NCI-H345 treated with DMSO at 0.1 percent for 48 hours (cell line): Measurements from ENCODE around the gene GNG12.
"Not testable (repeated sequence)": the region's sequence is repeated elsewhere in the genome, so short reads cannot be mapped to it uniquely, and the experiment has no call there.

Experiments used
- DNase-seq: peaks from one replicate; lab custom pipeline; 2025; ENCODE audit not compliant: unreplicated experiment; lab: John Stamatoyannopoulos, UW

The GNG12 gene

DNA sequence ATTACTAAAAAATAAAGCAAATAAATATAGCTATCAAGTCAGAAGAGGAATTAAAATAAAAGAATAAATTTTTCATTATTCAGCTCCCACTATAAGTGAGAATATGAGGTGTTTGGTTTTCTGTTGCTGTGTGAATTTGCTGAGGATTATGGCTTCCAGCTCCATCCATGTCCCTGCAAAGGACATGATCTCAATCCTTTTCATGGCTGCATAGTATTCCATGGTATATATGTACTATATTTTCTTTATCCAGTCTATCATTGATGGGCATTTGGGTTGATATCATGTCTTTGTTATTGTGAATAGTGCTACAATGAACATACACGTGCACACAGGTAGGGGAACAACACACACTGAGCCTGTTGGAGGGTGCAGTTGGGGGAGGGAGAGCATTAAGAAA lies 176.1 kb downstream of the GNG12 start:
- not testable (repeated sequence) for DNase-seq

DNA sequence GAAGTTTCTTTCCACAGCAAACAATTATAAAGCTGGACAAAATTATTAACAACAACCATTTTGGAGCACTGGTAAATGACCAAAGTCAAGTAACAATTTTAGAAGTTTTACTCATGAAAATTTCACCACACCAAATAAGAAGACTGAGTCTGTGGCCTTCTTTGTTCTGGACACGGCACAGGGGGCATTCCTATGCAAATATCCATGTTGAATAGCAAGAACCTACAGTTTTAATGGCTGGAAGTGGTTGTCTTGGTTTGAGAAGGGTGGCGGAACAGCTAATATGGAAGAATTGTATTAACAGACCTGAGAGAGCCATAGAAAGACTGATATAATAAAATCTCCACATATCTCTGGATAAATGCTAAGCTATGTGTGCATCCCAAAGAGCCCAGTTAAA lies 177.7 kb downstream of the GNG12 start:
- no peak for DNase-seq

DNA sequence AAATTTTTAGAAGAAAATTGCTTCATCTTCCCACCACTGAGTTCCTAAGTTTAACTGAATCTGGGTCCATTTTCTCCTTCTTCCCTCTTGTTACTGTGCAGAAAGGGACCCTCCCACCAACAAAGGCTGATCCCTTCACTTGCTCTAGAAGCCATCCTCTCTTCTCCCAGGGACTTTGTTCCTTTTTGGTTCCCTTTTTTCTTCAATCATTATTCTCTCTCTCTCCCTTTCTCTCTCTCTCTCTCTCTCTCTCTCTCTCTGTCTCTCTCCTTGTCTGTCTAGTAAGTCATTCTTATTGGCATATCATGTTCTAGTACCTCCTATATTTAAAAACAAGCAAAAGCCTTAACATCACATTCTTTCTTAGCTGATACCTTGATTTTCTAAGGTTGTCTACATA lies 180.0 kb downstream of the GNG12 start:
- DNase-seq = no peak

DNA sequence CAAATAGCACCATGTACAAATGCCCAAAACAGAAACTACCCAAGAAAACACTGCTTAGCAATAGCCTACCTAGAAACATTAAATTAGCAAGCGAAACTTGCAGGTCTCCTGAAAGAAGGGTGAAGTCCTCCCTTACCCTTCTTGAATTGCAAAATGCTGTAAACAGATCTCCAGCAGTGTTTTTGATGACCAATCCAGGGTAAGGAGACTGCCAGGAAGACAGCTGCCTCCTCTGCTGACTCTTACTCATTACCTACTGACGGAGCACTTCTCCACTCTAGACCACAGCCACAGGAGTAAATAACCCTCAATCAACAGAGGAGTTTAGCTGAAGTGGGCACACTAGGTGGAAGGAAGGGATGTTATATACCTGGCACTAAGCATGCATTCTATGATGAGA lies 180.5 kb downstream of the GNG12 start:
- DNase-seq = no peak
